Cerebellar cortex (tissue), 1 donor: Measurements from ENCODE around the gene ORMDL3.
"Not testable (repeated sequence)": the region's sequence is repeated elsewhere in the genome, so short reads cannot be mapped to it uniquely, and the experiment has no call there.

ENCODE experiments used
- DNase-seq: peaks from one replicate; pipeline ENCODE4 v3.0.0-alpha.2; 2015; ENCODE audit warnings: low spot score

The ORMDL3 gene

DNA sequence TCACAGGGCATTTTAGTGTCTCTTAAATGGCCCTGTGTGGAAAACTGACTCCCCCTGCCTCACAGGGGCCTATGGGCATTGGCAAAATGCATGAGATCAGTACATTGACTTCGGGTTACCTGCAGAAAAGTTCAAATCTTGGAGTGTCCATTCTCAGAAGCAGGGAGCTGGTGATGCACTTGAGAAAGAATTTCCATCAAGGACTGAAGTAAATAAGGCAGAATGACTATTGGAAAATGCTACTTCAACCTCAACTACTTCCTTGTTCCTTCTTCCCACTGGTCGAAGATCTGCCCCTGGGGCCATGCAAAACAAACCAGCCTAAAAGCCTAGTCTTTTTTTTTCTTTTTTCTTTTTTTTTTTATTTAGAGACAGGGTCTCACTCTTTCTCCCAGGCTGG, 21.6 kb upstream of the ORMDL3 start:
- no peak for DNase-seq

DNA sequence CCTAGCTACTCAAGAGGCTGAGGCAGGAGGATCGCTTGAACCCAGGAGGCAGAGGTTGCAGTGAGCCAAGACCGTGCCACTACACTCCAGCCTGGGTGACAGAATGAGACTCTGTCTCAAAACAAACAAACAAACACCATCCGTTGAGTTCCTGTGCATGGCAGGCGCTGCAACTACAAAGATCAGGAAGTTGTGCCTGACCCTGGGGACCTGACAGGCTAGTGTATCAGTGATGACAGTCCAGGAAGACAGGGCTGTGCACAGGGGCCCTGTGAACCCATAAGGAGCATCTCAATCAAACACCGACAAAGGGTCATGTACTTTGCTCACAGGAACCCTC, 21.1 kb upstream of the ORMDL3 start:
- not testable (repeated sequence) for DNase-seq

DNA sequence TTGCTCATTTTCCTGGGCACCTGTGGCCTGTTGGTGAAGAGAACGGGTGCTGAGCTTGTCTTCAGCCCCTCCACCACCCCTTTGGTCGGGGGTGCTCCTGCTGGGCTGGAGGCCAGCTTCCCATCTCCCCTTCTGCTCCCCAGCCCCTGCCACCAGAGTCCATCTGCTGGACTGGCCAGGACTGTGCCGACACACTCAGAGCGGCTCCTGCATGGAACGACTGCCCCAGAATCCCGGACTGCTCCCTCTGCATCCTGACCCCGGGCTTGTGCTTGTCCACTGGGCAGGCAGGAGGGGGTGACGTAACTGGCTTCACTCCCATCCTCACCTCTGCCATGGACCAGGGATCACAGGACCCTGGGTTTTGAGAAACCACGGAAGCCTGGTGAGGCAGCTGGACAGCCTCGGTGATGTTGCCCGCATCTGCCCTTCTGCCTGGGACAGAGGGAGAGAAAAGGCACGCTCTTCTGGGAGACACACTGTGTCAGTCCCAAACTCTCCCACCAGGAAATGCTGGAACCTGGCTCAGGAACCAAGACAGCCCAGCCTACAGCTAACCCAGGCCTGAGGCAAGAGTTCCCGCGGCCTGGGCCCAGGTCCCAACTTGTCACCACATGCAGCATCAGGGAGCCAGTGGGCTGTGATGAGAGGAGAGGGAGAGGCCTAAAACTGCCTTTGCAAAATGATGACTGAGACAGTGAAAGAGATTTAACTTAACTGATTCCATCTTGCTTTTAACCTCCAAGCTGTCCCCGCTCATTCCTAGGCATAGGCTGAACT, 19.3 kb upstream of the ORMDL3 start:
- no peak for DNase-seq

DNA sequence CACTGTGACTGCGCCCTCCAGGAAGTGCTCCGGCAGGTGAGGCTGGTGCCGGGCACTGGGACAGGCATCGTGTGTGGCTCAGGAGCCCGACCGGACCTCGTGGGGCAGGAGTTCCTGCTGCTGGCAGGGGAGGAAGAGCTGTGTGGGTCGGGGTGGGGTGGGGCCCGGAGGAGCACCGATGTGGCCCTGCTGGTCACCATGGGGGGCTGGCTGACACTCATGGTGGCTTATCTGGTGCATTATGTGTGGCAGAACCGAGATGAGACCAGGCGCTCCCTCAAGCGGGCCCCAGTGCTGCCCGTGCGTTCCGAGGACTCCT, 17.0 kb upstream of the ORMDL3 start:
- no peak for DNase-seq

DNA sequence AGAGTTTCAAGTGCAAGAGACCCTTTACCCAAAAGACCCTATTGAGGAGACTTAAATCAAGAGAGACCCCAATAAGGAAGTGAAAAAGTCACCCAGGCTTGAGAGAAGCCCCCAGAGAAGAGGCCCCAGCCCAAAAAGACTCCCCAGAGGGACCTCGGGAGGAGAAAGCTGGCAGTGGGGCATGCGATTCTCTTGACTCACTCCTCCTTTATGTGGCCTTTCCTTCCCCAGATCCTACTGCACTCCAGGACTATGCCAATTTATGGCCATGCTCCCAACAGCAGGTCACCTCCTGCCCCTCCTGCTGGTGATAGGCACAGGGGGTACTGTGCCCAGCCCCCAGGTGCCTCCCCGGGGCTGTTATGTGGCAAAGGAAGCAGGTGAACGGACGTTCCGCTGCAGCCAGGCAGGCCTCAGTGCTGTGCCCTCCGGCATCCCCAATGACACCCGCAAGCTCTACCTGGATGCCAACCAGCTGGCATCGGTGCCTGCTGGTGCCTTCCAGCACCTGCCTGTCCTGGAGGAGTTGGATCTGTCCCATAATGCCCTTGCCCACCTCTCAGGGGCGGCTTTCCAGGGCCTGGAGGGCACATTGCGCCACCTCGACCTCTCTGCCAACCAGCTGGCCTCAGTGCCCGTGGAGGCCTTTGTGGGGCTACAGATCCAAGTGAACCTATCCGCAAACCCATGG, 16.4 kb upstream of the ORMDL3 start:
- peak; percentile 35 for DNase-seq

DNA sequence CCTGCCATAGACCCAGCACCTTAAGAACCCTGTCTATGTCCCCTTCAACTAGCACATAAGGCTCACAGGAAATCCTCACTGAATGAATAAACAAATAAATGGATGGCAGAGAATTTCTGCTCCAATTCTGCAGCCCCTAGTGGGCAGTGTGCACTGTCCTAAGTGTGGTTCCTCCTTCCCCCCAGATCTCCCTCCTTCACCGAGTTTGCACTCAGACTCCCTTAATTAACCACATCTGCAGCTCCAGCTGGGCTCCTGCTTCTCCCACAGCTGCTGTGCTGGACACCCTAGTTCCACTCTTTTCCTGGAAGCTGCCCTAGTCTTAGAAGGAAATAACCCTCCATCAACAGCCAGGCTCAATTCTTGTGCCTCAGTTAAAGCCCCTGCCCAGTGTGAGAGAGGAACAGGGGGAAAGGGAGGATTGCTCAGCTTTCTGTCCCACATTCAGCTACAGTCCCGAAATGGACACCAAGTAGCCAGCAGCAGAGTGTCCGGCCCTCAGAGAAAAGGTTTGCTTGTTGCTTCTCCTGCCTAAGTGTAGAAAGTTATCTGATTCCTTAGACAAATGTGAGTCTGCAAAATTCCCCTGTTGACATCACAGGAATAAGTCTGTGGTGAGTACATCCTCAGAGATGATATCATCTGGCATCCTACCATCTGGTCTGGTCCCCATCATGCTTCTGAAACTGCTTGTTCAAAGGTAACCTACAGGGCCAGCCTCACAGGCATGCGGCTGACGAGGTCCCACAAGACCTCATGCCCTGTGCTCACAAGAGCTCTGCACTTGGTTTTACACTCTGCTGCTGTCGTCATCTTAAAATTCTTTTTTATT, 12.4 kb upstream of the ORMDL3 start:
- DNase-seq: no peak

DNA sequence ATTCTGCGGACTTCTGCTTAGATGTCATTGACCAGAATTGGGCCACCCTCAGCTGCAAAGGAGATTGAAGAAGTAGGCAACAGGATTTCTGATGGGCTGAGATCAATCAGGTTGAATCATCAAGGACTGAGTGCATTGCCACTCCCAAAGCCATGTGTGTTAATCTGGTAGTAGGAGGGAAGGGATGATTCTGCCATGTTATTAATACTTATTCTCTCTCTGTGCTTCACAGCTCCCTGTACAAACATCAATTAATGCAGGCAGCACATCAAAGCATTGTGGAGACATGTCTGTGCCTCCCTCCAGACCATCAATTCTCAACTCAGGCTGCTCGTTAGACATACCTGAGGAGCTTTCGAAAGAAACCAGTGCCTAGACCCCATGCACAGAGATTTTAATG, 11.7 kb upstream of the ORMDL3 start:
- no peak for DNase-seq

DNA sequence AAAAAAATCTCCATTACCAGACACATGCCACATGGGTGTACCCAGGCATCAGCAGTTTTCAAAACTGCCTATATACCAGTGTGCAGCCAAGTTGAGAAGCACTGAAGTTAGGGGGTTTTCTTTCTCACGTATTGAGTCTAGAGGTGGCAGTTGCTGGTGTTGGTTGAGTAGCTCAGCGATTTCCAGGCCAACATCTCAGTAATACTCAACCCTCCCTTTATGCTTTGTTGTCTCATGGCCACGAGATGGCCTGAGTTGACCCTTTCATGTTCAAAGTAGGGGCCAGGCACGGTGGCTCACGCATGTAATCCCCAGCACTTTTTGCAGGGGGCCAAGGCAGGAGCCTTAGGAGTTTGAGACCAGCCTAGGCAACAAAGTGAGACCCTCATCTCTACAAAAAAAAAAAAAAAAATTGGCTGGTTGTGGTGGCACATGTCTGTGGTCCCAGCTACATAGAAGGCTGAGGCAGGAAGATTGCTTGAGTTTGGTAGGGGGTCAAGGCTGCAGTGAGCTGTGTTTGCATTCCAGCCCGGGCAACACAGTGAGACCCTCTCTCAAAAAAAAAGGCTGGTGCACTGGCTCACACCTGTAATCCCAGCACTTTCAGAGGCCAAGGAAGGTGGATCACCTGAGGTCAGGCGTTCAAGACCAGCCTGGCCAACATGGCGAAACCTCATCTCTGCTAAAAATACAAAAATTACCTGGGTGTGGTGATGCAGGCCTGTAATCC, 10.9 kb upstream of the ORMDL3 start:
- DNase-seq: no peak

DNA sequence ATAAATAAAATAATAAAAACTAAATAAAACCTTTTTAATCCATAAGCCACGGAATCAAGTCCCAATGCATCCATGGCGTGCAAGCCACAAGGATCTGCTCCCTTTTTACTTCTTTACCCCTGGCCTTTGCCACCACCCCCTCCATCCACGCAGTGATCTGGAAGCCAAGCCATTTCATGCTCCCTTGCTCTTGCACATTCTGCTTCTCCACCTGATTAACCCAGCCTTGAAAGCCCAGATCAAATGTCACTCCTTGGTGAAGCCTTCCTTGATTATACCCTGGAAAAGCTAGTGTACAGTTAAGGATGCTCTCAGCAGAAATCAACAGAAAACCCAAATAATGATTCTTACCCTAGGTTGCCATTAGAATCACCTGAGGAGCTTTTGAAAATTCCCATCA, 10.0 kb upstream of the ORMDL3 start:
- no peak for DNase-seq

DNA sequence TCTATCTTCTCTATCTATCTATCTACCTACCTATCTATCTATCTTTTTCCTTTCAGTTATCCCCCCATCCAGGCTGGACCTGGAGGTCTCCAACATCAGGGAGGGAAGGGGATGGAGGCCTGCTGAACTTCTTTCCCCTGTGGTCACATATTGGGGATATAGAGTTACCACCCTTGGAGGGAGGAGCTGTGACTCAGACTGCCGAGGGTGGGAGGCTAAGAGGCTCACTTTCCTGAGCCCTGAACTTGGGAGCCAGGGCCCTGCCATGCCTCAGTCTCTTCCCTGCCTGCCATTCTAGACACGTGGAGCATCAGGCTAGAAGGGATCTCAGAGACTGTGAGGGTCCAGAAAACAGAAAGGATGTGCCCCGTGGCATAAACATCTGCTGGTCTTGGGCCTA, 8.5 kb upstream of the ORMDL3 start:
- DNase-seq: no peak

DNA sequence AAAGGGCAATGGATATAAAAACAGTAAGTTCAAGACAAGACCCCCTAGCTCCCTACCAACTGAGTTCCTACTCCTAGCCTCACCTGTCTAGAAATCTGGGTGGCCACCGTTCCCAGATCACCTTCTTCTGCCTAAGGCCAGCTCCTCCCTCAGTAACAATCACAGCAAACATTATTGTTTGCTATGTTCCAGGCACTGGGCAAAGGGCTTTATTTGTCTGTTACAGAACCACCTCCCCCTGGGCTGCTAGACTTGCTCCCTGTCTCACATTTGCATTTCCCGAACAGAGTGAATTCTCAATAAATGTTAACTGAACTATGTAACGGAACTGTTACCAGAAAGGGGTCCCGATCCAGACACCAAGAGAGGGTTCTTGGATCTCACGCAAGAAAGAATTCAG, 6.9 kb upstream of the ORMDL3 start:
- DNase-seq: no peak

DNA sequence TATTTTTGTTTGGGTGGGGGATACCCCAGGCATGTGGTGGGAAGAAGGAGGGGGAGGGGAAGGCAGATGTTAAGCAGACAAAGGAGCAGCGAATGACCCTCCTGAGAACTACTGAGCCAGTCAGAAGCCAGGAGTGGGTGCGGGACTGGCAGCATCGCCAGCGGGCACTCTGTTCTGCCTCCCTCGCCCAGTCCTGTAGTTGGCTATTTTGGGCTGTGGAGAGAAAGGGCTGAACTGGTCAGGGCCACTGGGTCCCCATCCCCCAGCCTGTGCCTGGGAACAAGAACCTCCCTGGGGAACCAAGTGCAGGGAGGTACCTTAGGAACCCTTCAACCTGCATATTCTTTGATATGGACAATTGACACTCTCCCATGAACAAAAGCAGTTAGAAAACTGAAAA, 6.5 kb upstream of the ORMDL3 start:
- no peak for DNase-seq

DNA sequence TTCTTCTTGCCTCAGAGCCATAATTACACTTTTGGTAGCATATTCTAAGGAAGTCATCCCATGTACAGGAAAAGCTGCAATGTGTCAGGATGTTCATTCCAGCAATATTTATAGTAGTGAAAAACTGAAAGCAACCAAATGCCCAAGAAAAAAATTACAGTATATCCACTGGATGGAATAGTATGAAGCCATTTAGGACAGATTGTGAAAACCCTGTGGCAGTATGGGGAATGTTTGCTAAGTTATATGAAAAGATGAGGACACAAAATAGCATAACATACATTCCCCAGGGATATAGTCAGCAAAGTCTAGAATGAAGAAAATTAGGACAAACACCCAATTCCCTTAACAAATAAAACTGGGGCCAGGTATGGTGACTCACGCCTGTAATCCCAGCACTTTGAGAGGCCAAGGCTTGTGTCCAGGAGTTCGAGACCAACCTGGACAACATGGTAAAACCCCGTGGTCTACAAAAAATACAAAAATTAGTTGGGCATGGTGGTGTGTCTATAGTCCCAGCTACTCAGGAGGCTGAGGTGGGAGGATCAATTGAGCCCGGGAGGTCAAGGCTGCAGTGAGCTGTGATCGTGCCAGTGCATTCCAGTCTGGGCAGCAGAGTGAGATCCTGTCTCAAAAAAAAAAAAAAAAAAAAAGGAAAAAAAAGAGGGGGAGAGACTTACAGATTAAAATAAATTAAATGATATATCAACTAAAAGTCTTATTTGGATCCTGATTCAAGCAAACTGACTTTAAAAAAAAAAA, 2.4 kb upstream of the ORMDL3 start:
- DNase-seq: no peak

DNA sequence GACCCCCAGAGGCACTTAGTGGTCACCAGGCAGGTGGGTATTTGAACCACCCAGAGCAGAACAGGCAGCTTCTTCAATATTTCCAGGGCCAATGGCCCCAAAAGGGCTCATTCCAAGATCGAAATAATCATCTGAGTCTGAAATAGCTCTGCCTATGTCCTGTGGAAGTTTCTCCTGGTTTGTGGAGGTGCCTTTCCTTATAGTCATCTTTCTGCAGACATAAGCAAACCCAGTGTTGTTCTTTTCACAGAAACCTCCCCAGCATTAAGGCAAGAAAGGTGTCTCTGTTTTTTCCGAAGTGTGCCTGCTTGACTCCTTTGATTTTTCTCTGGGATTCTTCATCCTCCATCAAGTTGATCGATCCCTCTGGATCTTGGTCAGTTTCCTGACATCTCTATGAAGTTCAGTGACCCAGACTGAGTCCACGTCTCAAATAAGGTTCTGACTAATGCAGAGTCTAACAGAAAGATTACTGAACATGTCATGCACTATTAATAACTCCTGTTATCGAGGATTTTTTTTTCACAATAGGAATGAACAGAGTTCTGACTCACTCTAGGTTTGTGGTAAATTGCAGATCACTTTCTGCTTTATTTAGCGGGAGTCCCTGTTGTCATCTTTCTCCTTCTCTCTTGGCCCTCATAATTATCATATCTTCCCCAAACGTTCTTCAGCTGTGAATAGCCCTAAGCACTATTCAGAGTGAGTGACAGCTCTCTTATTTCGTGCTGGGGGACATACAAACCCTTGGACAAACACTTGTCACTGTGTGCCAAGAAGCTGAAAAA, 1.7 kb upstream of the ORMDL3 start:
- DNase-seq: no peak

DNA sequence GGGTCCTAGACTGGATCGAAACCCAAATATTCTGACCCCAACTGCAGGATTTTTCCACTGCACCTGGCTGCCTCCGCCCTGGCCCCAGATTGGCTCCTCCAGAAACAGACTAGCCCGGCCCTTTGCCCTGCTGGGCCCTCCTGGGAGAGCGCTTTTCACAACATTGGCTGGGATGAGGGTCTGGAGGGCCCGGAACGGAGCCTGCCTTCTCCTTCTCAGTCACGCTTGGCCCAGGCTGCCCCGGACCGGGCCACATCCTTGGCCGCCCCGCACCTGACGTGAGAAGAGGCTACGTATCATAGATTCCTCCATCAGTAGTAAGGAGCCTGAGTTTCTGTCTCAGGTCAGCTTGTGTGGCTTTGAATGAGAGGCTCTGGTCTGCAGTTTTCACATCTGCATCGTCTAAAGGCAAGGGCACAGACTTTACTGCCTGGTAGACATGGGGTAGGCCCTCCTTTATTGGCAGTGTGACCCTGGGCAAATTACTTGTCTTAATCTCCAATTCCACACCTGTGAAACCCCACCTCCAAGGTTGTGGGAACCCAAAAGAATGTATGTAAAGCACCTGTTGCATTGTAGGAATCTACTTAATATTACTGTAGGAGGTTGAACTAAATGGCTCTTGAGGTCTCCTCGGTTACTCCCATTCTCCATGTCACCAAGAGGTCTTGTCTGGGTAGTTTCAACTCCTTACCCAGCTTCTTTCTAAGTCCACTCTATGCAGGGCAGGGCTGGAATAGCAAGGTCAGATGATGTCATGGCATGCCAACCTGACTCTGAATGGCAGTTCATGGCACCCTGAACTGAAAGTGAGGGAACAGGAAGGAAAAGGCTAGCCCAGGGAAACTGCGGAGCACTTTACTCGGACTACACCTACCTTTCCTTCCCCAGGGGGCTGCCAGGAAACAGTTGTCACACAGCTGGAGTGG, 792 bp upstream of the ORMDL3 start:
- DNase-seq: no peak

DNA sequence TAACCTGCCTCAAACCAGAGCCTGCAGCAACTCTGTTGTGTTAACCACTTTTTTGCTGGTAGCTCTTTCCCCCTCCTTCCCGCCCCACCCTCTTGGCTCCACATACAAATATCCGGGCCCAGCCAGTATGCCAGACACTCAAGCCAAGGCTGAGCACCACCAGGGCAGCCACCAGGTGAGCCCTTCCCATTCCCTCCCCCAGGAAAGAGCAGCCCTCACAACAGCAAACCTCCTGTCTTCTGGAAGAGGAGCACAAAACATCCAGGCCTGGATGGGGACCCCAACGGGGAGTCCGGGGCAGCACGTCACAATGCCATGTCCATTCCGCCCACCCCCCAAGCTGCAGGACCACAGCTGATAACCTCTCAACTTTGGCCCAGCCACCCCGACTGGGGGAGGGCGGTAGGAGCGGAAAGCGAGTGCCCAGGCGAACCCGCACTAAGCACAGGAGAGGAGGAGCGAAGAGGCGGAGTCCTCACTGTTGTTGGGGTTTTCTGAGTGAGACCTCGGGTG, 757 bp downstream of the ORMDL3 start:
- DNase-seq: no peak

DNA sequence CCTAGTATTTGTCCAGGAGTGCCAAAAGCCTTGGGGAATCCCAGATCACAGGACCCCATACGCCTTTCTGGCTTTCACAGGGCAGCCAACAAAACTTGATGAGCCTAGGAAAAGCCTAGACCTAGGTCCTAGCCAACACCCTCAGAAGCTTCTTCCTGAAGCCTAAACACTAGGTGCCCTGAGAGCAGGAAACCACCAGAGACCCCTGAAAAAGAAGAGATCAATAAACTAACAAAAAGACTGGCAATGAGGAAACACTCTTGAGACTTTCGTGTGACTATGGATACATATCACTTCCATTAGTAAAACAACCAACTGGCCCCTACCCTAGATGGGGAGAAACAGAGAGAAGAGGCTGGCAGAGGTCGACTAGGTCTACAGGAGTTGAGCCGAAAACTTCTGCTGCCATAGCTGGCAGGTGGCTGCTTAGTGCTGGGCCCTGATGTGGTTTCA, 1.2 kb downstream of the ORMDL3 start:
- DNase-seq: no peak

DNA sequence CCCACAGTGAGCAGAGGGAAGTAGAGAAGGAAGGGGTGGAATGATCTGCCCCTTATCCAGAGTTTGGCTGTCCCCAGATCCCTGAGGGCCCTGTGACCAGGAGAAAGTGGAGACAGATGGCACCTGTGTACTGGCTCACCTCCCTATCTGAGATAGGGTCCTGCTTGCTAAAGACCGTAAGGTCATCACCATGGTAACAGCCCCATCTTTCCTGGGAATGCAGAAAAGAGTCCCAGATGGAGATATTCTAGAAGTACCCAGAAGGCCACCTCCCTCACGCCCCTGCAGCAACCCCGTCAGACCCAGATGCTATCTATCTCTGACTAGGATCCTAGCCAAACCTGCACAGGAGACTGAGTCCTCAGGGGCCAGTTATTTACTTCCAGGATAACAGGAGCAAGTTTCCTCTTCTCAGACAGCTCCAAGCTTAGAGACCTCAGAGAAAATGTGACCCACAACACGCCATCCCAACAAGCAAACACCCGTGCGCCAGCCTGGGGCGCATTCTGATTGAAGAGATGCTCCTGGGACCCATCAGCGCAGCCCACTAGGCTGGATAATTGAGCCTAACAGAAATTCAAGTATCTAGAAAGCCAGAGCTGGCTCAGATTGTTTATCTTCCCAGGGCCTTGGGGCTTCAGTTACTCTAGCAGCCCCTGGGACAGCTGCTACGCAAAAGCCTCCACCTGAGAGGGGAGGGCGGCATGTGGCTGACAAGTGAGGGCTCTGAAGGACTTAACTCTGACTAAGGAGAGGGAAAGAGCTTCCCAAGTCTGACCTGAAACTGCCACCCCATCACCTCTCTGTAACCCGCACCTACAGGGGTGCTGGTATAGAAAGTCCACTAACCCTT, 1.9 kb downstream of the ORMDL3 start:
- no peak for DNase-seq

DNA sequence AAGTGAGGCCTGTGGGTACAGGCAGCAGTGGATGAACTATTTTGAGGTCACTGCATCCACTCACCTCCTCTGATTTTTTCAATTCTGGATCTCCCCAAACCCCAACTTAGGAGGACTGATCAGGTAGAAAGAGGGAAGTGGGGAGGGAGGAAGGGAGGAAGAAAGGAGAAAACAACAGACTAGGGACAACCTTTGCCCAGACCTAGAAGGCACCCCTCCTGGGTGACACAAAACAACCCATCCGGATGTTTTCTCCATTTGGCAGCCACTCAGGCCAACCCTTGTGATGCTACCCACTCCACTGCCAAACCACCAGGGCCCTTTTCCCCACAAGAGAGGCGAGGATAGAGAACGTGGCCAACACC, 2.7 kb downstream of the ORMDL3 start:
- no peak for DNase-seq
